CD4-positive, alpha-beta T cell (primary cell): Measurements from ENCODE around the gene HIGD2A. TPM values are rescaled to one million over a fixed set of nuclear protein-coding genes. Genes with fewer than 3 reads are reported as not detected.

ENCODE experiments used
- ATAC-seq: fragments of 200-7000 bp; cut with Tn5 transposase; one replicate; pipeline ENCODE4 v1.10.0; 2022; ENCODE audit warnings: mild to moderate bottlenecking; ENCODE audit not compliant: poor library complexity
- CTCF ChIA-PET: fragments of 350-600 bp; sonication (Branson Sonifier 250); formaldehyde crosslinking; loops from one replicate; lab custom pipeline; 2021; ENCODE audit warnings: antibody characterized with exemption, inconsistent platforms; lab: Charles Lee
- POLR2A ChIA-PET: fragments of 350-600 bp; sonication (Branson Sonifier 250); formaldehyde crosslinking; loops from one replicate; lab custom pipeline; 2021; ENCODE audit warnings: antibody characterized with exemption, inconsistent platforms; lab: Charles Lee
- DNase-seq, 14 experiments: peaks; one replicate each; pipeline ENCODE4 v3.0.0-alpha.2; 2013 to 2020; ENCODE audit warnings: mixed read lengths in 2 of 14
- H3K27ac ChIP-seq, 2 donors: one replicate each; pipeline versions ENCODE4 v1.5.1 to v1.7.0; 2013; ENCODE audit warnings: low read length in 2 of 2, low read depth in 1 of 2, mild to moderate bottlenecking in 1 of 2
- H3K27me3 ChIP-seq, 2 experiments: 1 replicate in 1 of 2; 2 replicates in 1 of 2; pipeline versions ENCODE4 v1.6.1 to v1.7.0; 2013; ENCODE audit warnings: low read length in 2 of 2, control low read depth in 1 of 2, mild to moderate bottlenecking in 1 of 2, moderate library complexity in 1 of 2; ENCODE audit not compliant: insufficient read depth in 2 of 2, control insufficient read depth in 1 of 2
- H3K36me3 ChIP-seq: one replicate; pipeline ENCODE4 v1.6.1; 2013; ENCODE audit warnings: low read length, control low read depth; ENCODE audit not compliant: insufficient read depth
- H3K4me1 ChIP-seq: one replicate; pipeline ENCODE4 v1.6.1; 2013; ENCODE audit warnings: low read length, control low read depth; ENCODE audit not compliant: insufficient read depth
- H3K4me3 ChIP-seq: one replicate; pipeline ENCODE4 v1.5.1; 2013; ENCODE audit warnings: mild to moderate bottlenecking, low read length, moderate library complexity
- H3K9me3 ChIP-seq, 2 experiments: 1 replicate in 1 of 2; 2 replicates in 1 of 2; pipeline versions ENCODE4 v1.6.1 to v1.7.0; 2013; ENCODE audit warnings: low read length in 2 of 2, mild to moderate bottlenecking in 2 of 2, control low read depth in 1 of 2, moderate library complexity in 1 of 2; ENCODE audit not compliant: control insufficient read depth in 1 of 2, insufficient read depth in 1 of 2
- H3K27ac Mint-ChIP-seq: one replicate; pipeline ENCODE4 v1.8.0; 2020; ENCODE audit warnings: mixed read lengths
- H3K27me3 Mint-ChIP-seq: one replicate; pipeline ENCODE4 v1.8.0; 2021; ENCODE audit warnings: mixed read lengths
- H3K36me3 Mint-ChIP-seq: one replicate; pipeline ENCODE4 v1.8.0; 2021; ENCODE audit warnings: low read depth, mixed read lengths
- H3K4me1 Mint-ChIP-seq: one replicate; pipeline ENCODE4 v1.8.0; 2021; ENCODE audit warnings: low read depth, mixed read lengths
- H3K4me3 Mint-ChIP-seq: one replicate; pipeline ENCODE4 v1.8.0; 2020; ENCODE audit warnings: mild to moderate bottlenecking, mixed read lengths
- H3K9me3 Mint-ChIP-seq: one replicate; pipeline ENCODE4 v1.8.0; 2020; ENCODE audit warnings: mixed read lengths
- CTCF ChIP-seq: fragments of 200-600 bp; IDR thresholded peaks from one replicate; pipeline ENCODE4 v1.8.0; 2022; ENCODE audit warnings: antibody characterized with exemption, mild to moderate bottlenecking
- intact Hi-C, 2 experiments: fragments of 100-400 bp; cut with DNase I in 1 of 2; cut with micrococcal nuclease in 1 of 2; formaldehyde crosslinking; loops; one replicate each; pipeline versions ENCODE4 v1.15.1 to v1.9.0; 2023 to 2025; cut with DNase I, micrococcal nuclease
- total RNA-seq, 174 experiments: library from RNA in 2 of 174; stranded (reverse) in 2 of 174; gene quantifications; one replicate each; pipeline ENCODE4 v1.2.3 and lab custom pipeline; 2021 to 2026

The HIGD2A gene
- total RNA-seq, 2 experiments from 2014 or later, result 98.2 to 104 TPM

DNA sequence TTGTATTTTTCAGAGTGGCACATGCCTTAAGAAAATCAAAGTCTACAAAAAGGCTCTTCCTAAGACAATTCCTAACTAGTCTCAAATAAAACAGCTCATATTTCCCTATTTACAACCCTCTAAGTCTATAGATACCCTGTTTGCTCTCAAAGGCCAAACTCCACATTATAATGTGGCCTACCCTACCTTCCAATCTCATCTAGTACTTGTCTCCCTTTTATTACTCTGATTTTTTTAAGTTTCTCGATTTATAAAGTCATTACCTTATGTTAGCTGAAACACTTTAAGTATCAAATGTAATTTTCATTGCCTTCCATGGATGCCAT, 46.4 kb upstream of the HIGD2A start:
- no peaks in the 10 kb centered on the region for H3K9me3 ChIP-seq
- no peaks in the 10 kb centered on the region for H3K9me3 Mint-ChIP-seq
- H3K4me1 ChIP-seq, result no peaks in the 10 kb centered on the region
- H3K4me3 ChIP-seq, result no peak overlapping the region
- CTCF ChIA-PET, result no interaction called here
- no peaks in the 10 kb centered on the region for H3K27me3 ChIP-seq
- H3K27me3 Mint-ChIP-seq, result no peaks in the 10 kb centered on the region
- ATAC-seq (no peak), DNase-seq (no peak)
- H3K36me3 Mint-ChIP-seq, result peaks cover 63% of the 10 kb centered on the region
- intact Hi-C loops, result no loop called here
- H3K36me3 ChIP-seq, result peaks cover 39% of the 10 kb centered on the region
- H3K27ac Mint-ChIP-seq, result no peak overlapping the region
- no peak for TF ChIP-seq CTCF
- H3K4me1 Mint-ChIP-seq, result no peaks in the 10 kb centered on the region
- H3K4me3 Mint-ChIP-seq, result no peak overlapping the region
- POLR2A ChIA-PET, result no interaction called here
- no peak overlapping the region for H3K27ac ChIP-seq

DNA sequence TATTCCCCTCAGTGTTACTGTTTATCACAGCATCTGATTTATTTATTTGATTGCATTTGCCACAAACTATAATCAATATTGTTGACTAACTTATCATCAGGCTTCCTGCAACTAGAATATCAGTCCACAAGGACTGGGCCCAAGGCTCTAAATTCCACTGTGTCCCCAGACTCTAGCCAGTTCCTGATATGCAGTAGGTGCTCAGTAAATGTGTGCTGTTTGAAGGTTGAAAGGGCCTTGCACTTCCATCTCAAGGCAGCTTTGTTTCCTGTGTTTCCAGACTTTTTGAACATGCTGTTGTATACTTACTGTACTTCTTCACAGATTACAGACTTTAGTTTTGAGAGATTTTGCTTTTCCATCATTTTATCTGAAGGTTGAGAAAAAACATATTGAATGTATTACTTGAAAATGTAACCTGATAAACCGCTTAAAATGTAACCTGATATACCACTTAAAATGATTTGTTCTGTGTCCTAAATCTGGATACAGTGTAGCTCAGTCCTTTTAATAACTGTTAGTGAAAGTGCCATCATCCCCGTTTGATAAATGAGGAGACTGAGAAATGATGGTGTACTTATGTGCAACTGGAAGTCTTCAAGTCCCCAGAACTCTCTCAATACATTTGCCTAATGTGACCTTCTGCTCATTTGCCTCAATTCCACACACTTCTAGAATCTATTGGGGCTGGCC, 45.6 kb upstream of the HIGD2A start:
- DNase-seq (no peak), ATAC-seq (no peak)
- no peak for TF ChIP-seq CTCF
- H3K27me3 Mint-ChIP-seq, result no peaks in the 10 kb centered on the region
- intact Hi-C loops, result no loop called here
- peak overlapping the region; percentile 57 for H3K27ac Mint-ChIP-seq
- Histone ChIP-seq H3K36me3 (peaks cover 39% of the 10 kb centered on the region), H3K4me1 (no peaks in the 10 kb centered on the region), H3K27me3 (no peaks in the 10 kb centered on the region), H3K27ac (no peak overlapping the region), H3K4me3 (no peak overlapping the region), H3K9me3 (no peaks in the 10 kb centered on the region)
- no peaks in the 10 kb centered on the region for H3K9me3 Mint-ChIP-seq
- H3K36me3 Mint-ChIP-seq, result peaks cover 64% of the 10 kb centered on the region
- POLR2A ChIA-PET, result no interaction called here
- CTCF ChIA-PET, result no interaction called here
- no peak overlapping the region for H3K4me3 Mint-ChIP-seq
- no peaks in the 10 kb centered on the region for H3K4me1 Mint-ChIP-seq

DNA sequence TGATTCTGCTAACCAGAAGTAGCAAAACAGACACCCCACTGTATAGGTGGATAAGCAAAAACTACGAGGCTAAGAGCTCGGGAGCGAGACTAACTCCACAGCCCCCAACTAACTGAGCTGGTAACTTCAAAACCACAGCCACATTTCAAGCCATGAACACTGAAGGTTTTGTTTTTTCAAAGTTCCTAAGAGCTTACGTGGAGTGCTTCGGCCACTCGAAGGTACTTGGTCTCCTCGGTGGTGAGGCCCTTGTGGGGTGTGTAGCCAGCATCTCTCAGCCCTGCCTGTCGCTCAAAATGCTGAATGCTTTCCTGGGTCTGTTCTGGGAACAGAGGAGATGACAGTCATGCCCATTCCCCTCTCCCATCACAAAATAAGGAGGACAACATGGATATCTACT, 38.1 kb upstream of the HIGD2A start:
- Histone ChIP-seq H3K27ac (no peak overlapping the region), H3K4me3 (no peak overlapping the region), H3K9me3 (no peaks in the 10 kb centered on the region), H3K27me3 (no peaks in the 10 kb centered on the region), H3K36me3 (peaks cover 98% of the 10 kb centered on the region), H3K4me1 (peaks cover 3% of the 10 kb centered on the region)
- ATAC-seq (no peak), DNase-seq (no peak)
- no peaks in the 10 kb centered on the region for H3K9me3 Mint-ChIP-seq
- peak overlapping the region; percentile 14 for H3K27ac Mint-ChIP-seq
- CTCF ChIA-PET, result no interaction called here
- peaks cover 21% of the 10 kb centered on the region for H3K4me1 Mint-ChIP-seq
- no peaks in the 10 kb centered on the region for H3K27me3 Mint-ChIP-seq
- intact Hi-C loops, result no loop called here
- H3K4me3 Mint-ChIP-seq, result no peak overlapping the region
- peaks cover 98% of the 10 kb centered on the region for H3K36me3 Mint-ChIP-seq
- POLR2A ChIA-PET, result no interaction called here
- TF ChIP-seq CTCF, result no peak
